DMS114 treated with DMSO at 0.1 percent for 48 hours (cell line): ENCODE results near the gene CHD5.

Experiments used
- DNase-seq: peaks from one replicate; lab custom pipeline; 2025; ENCODE audit not compliant: unreplicated experiment; lab: John Stamatoyannopoulos, UW

CHD5 gene

DNA sequence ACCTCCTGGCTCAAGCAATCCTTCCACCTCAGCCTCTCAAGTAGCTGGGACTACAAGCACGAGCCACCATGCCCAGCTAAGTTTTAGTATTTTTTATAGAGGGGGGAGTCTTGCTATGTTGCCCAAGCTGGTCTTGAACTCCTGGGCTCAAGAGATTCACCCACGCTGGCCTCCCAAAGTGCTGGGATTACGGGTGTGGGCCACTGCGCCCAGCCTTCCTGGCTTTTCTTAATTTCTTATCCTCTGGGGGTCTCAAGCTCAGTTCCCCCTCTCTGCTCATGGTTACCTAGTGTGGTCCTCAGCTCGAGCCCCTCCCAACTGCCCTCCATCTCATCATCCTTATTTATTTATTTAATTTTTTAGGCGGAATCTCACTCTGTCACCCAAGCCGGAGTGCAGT lies 22.1 kb upstream of the CHD5 start:
- DNase-seq = no peak

DNA sequence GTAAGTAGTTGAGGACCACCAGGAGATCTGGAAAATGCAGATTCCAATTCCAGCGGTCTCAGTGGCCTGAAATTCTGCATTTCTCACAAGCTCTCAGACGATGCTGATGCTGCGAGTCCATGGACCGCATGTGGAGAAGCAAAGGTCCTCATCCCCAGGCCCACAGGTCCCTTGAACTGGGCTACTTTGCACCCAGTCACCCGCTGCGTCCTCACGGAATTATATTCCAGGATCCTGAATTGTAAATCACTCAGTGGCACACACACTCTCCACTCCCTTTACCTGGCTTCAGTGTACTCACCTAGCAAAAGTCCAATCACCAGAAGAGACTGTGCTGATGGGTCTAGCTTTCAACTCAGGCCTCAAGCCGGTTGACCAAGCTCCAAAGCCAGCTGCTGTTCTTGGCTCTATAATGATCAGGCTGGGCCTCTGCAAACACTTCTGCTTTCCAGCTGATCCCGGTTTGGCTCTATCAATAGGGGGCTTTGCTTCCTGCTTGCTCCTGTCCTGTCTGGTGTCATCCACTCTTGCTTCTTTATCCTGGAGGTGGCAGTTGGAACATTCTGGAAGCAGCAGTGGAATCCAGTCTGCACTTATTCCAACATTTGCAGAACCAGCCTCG lies 20.2 kb upstream of the CHD5 start:
- no peak for DNase-seq

DNA sequence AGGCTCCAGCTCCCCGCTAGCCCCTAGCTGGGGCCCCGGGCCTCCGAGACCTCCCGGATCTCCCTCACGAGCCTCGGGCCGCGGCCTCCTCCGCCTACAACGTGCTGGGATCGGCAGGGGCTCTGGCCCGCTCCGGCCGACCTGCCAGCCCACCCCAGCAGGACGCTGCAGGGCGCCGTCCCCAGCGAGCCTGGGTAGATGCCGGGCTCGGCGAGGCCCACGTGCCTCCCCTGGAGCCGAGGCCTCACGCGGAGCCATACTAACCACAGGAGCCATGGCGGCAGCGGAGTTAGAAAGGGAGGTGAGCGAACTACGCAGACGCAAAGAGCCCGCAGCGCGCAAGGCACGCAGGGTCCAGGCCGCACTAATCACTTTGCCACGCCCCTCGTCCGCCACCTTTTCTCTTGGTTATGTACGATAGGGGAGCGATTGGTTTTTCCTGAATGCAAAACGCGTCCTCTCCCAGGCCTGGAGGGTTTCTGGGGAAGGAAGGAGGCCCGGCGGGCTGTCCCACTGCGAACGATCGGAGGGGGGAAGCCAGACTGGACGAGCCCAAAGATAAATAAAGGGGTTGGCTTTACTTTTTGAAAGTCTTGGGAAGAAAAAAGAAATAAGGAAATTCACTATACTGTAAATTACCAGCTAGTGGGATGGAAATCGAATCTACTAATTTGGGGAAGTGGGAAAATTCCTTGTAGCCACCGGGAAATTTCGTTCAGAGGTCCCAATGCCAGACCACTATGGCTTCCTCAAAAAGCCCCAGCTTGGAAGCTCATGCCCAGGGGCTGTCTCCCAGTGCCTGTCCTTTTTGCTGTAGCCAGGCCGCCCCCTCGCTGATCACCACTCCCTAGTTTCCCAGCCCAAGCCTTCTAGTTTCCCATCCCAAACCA lies 19.4 kb upstream of the CHD5 start, which contains the start of gene RPL22:
TSS of gene RPL22 (minus strand) at position 298 of the 890 bp plus-strand sequence. CDS start at position 276, 22 bp downstream.
- peak; percentile 98 for DNase-seq

DNA sequence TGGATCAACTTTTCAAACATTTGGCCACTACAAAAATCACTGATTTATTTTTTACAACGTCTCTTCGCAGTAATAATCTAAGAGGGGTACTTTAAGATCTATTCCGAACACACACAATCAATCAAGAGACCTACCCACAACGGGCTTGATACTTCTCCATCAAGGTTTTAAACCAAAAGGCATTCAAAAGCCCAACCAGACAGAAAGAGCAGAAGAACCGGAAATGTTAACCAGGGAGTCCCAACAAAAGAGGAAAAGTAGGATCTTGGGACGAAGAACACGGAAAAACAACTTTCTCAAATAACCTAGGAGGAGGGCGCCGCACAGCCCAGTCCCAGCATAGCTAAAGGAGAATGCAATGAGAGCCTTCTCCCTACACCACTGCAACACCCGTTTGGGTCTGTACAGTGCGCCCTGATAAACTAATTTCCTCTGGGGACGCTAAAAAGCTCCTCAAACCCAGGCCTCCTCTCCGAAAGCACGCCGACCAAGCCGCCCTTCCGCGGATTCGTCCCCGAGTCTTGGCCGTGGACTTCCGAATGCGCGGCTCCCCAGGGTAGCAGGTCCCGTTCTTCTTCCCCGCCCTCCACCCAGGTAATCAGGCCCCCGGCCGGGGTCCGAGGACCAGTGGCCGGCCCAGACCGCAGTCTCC lies 18.7 kb upstream of the CHD5 start:
- DNase-seq = no peak

DNA sequence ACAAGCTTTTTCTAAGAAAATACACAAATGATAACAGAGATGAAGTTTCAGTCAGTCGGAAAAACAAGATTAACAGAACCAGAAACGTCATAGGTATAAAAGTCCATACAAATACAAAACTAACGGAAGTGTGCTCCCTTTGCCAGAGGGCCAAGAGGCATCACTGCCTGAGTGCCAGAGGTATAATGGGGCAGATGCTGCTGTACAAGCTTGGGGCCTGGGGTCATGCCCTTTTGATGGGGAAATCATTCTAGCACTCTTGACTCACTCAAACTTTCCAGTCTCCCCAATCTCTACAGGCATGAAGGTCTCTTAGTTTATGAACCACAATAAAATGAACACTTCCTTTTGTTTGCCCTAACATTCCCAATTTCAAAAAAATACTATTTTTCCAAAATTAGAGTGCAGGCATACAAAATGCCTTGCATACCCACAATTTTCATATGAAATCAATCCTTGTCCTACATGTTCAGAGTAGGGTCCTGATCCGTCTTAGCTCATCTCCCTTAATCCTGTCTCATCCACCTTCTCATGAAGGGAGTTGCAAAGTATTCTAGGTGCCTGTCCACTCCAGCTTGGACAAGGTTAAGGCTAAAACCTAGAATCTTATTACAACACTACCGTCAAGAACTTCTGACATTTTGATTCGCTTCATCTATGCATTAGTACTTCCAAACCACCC lies 17.8 kb upstream of the CHD5 start:
- DNase-seq = no peak

DNA sequence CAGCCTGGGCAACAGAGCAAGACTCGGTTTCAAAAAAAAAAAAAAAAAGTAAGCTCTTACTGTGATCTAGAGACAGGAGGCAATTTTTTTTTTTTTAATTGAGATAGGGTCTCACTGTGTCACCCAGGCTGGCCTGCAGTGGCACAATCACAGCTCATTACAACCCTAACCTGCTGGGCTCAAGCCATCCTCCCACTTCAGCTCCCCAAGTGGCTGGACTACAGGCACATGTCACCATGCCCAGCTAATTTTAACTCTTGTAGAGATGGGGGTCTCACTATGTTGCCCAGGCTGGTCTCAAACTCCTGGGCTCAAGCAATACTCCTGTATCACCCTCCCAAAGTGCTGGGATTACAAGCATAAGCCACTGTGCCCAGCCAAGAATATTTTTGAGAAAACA lies 11.8 kb upstream of the CHD5 start:
- DNase-seq = no peak

DNA sequence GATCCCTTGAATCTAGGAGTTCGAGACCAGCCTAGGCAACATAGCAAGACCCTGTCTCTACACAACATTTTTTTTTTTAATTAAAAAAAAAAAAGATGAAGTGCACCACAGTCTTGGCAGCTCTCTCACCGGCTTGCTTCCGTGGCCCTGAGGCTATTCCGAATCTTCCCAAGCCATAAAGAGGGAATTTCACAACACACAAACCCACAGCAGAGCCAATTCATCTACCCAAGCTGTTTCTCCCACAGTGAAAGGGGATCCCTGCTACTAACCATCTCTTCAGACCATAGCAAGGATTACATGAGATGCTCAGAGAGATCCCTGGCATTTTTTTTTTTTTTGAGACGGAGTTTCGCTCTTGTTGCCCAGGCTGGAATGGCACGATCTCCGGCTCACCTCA lies 8.3 kb upstream of the CHD5 start:
- no peak for DNase-seq

DNA sequence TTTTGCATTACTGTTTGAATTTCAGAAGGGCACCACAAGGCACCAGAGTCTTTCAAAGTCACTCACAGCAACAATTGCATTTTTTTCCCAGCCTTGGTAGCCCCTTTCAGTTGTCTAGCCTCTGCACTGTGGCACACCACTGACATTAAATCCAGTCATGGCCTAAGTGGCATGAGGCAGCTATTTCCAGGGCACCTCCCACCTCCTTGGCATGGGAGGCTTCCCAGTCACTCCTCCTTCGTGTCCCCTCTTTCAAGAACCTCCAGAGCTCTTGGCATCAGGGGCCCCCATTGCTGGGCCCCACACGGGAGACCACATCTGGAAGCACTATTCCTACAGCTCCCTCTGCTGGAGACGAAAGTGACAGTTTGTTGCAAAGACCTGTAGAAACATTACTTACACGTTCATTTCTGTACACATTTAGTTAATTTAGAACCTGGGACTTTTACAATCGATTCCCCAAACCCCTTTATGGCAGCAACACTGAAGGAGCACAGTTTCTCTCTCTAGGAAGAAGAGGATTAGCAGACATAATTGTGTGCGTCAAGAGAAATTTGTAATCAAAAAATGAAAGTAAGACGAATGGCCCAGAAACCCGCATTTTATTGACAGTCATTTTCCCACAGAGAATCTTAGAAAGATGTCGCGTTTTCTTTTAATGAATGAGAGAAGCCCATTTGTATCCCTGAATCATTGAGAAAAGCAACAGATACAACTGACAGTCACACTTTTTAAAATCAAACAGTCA lies 5.7 kb upstream of the CHD5 start:
- peak; percentile 39 for DNase-seq

DNA sequence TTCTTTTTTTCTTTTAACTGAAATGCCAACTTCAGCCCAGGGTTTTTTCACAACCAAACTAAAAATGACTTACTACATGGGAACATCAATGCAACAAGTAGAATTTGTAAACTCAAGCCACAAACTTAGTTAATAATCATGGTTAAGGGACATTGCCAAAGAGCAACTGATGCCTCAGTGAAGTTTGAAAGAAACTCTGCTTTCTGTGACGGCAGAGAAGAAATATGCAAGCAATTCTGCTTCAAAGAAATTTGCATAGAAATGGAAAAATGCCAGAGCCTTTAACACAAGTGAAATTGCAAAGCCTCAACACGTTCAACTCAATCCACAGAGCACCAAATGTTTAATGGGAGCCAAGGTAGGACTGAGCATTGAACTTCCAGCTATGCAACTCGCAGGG lies 5.0 kb upstream of the CHD5 start:
- DNase-seq = no peak

DNA sequence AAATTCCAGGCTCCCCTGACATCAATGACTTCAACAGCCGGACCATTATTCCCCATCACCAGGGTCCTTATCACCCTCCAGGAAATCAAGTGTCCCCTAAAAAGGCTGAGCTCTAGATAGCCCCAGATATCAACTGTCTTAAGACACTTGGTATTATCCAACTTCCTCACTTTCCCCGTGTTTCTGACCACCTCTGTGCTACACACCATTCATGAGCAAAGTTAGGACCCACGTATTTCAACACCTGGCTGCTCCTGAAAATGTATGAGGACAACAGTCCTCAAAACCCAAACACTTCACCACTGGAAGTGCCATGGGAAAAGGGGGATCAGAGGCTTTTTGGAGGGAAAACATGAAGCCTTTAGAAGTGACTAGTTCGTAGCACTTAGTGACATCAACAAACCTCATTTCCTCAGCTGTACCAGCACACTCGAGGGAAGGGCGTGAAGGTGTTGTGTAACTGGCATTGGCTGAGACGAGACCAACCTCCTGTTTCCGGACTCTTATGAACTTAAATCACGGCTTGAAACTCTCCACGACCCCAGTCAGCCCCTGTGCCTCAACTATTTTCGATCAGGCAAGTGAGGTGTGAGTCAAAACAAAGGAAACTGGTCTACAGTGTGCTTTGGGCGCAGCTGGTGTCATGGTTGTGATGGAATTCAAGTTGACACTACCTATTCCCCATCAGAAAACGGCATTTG lies 4.1 kb upstream of the CHD5 start:
- DNase-seq = no peak

DNA sequence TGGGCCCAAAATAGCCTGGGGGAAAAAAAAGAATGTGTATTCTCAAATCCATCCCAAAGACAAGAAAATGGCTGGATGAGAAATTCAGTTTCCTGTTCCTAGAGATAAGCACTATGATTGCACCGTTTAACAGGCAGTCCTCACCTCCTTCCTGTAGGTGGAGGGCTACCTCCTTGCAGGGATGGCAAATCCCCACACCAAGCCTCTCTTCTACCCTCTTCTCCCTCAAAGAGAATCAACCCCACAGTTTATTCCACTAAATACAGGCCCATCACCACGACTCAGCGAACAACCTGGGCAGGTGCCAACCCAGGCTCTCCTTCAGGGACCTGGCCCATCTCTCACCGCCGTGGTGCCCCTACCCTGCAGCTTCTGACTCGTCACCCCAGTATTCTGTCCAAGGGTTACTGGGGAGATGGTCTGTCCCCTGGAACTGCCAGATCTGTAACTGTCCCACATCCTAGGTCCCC lies 3.4 kb upstream of the CHD5 start:
- DNase-seq = no peak

DNA sequence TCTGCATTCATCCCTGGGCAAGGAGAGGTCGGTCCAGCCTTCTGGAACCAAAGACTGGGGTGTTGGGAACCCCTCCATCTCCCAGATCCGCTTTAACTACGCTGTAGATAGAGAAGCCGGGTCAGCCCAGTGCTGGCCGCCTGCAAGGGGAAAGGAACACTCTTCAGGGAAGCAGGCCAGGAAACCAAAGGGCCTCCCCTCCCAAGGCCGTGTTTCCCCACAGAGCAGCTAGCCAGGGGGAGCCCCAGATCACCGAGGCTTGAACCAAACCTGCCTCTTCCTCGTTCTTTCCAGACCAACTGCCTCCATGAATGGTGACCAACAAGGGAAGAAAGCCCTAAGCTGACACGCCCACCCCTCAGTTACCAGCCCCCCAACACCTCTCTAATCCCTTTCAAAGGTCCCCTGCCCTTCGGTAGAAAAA lies 1.2 kb upstream of the CHD5 start:
- DNase-seq = no peak

DNA sequence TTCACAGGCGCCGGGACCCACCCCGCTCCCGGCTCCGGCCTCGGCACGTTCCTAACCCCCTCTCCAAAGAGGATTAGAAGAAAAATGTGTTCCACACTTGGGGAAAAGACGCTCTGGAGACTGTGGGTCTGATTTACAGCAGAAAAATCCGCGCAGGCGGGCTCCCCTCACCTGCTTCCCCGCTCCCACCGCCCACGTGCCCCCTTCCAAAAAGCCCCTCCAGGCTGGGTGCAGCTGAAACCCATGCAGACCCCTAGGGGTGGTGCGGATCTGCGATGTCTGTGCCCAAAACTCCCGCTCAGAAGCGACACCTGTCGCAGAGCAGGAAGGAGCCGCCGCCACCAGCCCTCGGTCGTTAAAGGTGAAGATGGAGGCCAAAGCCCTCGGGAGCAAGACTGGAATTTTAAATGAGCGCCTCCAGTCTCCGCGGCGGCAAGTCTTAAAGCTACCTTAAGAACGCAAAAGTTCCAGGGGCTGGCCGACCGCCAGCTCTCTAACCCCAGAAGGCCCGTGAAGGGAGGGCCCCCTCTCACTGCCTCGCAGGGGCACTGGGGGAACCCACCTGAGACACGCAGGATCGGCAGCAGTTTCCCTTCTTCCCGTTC lies 688 bp upstream of the CHD5 start:
- DNase-seq = no peak

DNA sequence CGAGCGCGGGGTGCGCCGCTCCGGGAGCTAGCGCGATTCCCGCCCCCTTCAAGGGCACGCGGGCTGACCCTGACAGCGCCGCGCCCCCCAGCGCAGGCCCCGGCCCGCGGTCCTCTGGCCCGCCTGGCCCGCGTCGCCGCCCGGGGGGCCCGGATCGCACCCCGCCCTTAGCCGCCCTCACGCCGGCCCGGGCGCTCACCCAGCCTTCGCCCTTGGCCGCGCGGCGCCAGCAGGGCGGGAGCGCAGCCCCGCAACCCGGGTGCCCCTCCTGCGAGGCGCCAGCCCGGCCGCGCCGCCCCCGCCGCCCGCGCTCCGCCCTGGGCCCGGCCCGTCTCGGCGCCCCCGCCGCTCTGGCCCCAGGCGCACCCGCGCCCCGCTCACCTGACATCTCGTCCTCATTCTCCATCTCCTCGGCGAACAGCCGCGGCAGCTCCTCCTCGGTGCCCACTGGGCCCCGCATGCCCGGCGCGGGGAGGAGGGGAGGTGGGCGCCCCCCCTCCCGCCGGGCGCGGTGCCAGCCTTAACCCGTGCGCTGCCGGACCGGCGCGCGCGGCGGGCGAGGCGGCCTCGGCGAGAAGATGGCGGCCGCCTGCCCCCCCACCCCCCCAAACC lies 451 bp downstream of the CHD5 start:
- DNase-seq = no peak

DNA sequence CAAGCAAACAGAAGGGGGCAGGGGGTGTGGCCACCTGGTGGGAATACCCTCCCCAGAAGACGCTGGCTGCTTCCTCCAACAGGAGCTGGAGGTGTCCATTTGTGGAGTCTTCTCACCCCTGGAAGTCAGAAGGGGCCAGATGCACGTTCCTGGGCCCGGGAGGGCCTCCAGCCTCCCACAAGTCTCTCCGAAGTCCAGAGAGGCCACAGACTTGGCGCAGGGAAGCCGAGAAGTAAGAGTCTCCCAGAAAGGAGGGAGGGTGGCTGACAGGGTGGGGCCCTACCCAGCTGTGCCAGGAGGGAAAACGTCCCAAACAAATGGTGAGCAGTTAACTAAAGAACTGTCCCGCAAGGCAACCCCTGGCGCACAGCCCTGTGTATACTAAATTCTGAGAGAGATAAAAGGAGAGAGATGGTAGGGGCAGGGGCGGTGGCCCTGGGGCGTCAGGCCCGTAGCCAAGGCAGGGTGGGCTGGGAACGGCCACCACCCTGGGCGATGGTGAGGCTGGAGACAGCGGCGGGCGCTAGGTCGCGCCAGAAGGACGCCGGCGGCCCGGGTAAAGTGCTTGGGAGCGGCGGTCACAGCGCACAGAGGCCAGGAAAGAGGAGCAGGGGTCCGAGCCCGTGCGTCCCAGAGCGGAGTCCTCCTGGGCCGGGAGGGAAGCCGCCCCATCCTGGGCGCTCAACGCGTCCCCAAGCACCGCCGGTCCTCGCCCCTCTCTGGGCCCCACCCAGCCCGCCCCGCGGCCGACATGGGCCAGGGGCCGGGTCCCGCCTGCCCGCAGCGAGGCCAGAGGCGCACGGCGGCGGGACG lies 1.2 kb downstream of the CHD5 start:
- DNase-seq = no peak

DNA sequence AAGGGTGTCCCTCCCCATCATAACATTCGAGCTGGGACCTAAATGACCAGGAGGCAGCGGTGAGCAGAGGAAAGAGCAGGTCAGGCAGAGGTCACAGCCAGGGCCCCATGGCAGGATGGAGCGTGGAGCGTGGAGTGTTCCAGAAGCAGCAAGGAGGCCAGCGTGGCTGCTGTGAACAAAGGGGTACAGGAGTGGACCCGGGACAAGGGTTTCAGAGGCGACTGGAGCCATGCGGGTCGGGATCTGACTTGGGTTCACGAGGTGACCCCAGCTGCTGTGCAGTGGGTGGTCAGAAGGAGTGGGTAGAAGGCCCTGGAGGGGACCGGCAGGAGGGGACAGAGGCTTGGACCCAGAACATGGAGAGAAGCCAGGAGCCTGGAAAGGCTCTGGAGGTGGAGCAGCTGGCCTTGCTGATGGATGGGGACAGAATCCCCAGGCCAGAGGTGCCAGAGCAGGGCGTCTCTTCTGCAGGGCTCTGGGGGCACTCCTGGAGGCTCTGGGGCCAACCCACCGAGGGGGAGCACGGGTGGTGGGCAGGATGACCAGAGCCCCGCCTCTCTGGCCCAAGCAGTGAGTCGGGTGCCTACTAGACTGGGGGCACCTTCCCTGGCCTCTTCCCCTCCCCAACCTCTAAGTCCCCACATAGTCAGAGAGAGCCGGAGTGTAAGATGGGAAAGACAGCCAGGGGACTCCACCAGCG lies 2.3 kb downstream of the CHD5 start:
- no peak for DNase-seq

DNA sequence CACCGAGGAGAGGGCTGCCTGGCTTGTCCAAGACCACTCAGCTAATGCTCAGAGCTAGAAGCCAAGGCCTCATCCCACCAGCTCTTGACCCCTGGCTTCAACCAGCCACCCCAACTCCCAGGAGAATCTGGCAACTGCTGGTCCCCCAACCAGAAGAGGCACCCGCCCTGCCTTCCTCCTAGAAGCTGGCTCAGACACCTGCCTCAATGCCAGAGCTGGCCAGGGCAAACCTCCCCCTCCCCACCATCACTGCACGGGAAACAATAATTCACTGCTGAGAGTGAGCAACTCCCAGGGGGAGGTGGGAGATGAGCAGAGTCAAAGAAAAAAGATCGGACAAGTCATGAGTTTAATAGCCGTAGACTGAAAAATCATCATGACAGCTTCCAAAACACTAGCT lies 3.3 kb downstream of the CHD5 start:
- no peak for DNase-seq

DNA sequence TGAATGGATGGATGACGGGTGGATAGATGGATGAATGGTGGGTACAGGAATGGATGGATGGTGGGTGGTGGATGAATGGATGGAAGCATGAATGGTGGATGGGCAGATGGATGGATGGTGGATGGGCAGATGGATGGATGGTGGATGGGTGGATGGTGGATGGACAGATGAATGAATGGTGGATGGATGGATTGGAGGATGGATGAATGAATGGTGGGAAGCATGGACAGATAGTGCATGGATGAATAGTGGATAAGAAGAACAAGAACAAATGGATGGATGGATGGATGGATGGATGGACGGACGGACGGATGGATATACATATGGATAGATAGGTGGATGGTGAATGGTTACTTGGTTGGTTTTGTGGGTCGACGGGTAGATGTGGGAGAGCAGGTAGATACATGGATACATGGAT lies 4.7 kb downstream of the CHD5 start:
- DNase-seq = no peak
